GM21825 (cell line): ENCODE data around the gene APOBEC3C.
A peak's percentile ranks its signal among the peaks of the same experiment; 100 is the strongest.
"Not testable (repeated sequence)": the region's sequence is repeated elsewhere in the genome, so short reads cannot be mapped to it uniquely, and the experiment has no call there.

Experiments used
- ATAC-seq: cut with Tn5 transposase; IDR thresholded peaks from one replicate; pipeline ENCODE4 v1.9.1; 2021; ENCODE audit warnings: mild to moderate bottlenecking, moderate library complexity; ENCODE audit not compliant: unreplicated experiment

Gene APOBEC3C

DNA sequence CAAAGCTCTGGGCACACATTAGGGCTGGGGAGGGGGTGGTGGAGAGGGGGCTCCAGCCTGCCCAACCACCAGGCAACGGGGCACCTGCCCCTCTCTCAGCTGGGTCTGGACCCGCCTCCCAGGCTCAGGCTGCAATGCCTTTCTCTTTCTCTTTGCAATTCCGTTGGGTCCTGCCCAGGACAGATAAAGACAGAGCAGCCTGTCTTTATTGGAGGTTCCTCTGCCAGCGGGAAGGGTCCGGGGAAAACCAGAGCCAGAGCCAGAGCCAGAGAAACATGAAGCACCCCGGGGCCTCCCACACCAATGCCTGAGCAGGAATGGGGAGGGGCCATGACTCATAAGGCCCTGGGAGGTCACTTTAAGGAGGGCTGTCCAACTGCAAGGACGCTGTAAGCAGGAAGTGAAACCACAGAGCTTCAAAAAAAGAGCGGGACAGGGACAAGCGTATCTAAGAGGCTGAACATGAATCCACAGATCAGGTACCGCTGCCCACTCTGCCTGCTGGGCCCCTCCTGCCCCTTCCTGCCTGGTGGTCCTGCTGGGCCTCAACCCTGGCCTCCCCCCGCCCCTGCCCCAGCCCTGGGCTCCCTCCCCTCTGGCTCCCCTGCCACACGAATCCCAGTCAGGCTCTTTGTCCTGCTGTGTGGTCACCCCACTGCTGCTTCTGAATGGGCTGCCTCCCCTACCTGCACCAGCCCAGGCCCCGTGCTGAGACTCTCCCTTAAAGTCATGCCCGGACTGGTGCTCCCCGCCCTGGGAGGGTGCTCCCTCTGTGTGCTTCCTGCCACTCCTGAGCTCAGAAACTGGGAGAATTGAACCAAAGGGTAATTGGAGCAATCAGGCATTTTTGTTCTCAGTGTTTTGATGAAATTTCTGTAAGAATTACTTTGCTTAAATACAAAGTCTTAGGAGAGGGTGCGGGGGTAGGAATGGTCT, 31.8 kb upstream of the APOBEC3C start, which contains the start of gene APOBEC3B:
Gene APOBEC3B, plus strand, starts transcription at position 356 of the 936 bp plus-strand sequence. Its CDS starts 107 bp downstream, at position 463.
- peak; percentile 43 for ATAC-seq

DNA sequence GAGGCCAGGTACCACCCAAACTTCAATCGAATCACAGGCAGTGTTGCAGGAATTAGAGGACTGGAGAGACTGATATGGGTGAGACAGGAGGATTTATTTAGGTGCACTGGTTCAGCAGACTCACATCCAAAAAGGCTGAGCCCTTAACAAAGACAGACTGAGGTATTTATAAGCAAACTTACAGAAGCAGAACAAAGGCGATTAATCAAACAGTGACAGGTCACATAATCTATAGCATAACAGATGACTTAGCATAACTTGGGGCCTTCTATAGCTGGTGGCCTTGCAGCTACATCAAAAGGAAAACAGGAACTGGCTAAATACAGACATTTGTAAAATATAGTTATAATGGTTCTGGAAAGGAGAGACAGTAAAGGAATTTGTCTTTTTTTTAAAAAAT, 29.8 kb upstream of the APOBEC3C start:
- ATAC-seq = no peak

DNA sequence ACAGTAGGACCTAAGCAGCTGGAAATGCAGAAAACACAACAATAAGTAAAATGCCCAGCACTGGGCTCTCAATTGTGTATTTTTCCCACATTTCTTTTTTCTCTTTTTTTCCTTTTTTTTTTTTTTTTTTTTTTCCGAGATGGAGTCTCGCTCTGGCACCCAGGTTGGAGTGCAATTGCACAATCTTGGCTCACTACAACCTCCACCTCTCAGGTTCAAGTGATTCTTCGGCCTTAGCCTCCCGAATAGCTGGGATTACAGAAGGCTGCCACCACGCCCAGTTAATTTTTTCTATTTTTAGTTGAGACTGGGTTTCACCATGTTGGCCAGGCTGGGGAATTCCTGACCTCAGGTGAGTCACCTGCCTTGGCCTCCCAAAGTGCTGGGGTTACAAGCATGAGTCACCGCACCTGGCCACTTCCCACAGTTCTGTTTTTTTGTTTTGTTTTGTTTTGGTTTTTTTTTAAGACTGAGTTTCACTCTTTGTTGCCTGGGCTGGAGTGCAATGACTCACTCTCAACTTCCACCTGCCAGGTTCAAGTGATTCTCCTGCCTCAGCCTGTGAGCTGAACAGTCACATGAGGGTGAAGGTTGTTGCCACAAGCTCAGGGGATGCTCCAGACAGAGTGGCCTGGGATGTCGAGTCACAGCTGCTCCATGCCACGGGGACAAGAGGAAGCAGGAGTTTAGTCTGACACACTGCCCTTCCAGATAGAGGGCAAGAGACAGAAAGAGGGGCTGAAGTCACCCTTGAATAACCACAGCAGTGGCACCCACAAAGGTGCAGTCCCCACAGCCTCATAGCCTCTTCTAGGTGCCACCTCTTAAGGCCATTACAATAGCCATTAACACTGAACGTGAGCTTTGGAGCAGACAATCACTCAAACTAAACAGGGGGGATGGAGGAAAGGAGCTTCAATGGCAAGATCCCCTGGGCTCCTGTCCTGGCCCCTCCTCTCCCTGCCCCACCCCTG, 29.0 kb upstream of the APOBEC3C start:
- peak; percentile 68 for ATAC-seq

DNA sequence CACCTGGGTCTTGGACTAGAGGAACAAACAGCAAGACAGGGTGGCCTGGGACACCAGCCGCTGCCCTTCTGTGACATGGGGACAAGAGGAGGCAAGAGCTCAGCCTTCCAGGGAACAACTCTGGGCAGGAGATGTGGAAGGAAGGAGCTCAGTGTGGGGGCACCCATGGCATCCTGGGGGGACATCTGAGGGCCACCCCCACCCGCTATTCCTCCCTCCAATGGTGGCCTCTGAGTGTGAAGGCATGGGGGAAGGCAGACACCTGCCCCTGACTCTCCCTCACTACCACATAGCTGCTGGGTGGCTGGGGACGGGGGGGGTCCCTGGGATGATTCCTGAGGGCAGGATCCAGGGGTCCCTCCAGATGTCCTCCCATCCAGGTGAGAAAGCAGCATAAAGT, 27.4 kb upstream of the APOBEC3C start:
- no peak for ATAC-seq

DNA sequence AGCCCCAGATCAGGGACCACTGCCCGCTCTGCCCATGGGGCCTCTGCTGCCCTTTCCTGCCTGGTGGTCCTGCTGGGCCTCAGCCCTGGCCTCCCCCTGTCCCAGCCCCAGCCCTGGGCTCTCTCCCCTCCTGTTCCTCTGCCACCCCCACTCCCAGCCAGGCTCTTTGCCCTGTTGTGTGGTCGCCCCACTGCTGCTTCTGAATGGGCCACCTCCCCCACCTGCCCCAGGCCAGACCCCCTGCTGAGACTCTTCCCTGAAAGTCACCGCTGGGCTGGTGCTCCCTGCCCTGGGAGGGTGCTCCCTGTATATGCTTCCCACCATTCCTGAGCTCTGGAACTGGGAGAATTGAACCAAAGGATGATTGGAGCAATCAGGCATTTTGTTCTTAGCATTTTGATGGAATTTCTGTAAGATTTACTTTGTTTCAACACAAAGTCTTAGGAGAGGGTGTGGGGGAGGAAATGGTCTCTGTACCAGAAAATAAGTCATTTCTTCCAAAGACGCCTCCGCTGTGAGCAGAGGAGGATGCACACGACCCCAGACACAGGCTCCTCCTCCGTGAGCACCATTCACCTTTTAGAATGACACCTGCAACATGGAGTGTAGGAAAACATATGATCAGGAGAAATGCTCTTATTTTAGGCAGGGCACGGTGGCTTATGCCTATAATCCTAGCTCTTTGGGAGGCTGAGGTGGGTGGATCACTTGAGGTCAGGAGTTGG, 26.7 kb upstream of the APOBEC3C start:
- no peak for ATAC-seq

DNA sequence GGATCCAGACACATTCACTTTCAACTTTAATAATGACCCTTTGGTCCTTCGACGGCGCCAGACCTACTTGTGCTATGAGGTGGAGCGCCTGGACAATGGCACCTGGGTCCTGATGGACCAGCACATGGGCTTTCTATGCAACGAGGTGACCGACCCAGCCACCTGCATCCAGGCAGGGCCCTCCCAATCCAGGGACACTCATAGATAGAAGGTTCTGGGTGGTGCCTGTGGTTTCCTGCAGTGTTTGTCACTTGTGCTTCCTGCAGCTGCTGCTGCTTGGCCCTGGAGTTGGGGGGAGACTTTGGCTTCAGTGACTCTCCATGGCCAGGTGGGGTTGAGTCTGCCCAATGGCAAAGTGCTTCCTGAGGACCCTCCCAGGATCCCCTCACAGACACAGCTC, 24.6 kb upstream of the APOBEC3C start:
- no peak for ATAC-seq

DNA sequence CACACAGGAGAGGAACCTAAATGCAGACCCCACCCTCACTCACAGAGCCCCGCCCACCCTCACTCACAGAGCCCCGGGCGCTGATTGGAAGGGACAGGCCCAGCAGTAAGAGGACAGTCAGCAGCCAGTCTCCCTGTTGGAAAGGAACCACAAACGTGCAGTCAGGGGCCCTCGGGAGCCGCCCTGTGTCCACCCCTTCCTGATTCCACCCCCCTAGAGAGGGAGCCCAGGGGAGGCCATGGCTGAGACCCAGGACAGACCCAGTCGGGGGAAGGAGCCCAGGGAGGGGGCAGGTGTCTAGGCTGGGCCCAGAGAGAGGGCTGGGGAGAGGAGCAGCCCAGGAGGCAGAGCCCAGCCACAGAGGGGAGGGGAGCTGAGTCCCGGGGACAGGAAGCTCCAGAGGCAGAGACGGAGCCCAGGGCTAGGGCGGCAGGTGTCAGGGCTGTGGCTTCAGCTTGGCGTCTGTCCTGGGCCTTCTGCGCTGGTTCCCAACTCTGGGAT, 21.1 kb upstream of the APOBEC3C start:
- not testable (repeated sequence) for ATAC-seq

DNA sequence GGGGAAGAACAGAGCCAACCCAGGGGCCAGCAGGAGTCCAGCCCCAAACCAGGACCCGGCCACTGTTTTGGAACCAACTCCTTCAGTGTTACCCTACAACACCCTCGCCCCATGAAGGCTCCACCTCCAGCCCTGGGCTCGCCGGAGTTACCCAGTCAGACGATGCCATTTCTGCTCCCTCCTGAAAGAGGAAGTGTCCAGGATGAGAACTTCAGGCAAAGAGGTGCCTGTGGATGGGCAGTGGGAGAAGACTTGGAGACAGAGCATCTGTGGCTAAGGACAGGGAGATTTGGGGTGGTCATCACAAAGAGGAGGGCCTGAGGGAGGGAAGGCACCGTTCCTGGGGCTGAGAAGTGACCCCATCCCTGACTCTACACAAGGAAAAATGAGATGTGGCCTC, 18.0 kb upstream of the APOBEC3C start:
- no peak for ATAC-seq

DNA sequence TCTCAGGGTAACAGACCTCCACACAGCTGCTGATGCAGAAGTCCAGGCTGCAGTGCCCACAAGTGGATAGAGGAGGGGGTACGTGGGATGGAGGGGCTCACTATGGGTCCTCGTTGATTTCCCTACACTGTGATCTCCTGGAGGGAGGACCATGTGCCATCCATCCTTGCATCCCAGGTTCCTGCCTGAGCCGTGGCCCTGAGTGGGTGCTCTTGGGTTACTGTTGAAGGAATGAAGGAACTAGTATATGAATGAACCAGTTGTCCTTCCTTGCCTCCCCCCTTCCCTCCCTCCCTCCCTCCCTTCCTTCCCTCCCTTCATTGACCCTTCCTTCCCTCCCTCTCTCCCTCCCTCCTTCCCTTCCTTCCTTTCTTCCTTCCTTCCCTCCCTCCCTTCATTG, 16.5 kb upstream of the APOBEC3C start:
- ATAC-seq = no peak

DNA sequence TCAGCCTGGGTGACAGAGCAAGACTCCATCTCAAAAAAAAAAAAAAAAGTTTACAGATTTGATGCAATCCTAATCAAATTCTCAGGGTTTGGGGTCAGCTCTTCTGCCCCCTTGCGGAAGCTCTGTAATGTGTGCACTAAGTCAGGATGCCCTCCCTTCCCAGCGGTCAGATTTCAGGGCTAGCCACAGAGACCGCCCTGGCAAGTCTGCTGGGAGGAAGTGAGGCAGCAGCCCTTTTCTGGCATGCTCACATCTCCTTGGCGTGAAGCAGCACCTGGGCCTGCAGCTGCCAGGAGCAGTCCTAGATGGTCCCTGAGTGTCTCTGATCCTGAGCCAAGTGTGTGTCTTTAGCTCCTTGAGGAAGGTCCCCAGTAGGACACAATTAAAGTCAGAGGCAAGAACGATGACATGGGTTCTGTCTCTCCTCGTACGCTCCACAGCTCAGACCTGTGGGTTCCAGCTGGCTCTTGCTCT, 10.9 kb upstream of the APOBEC3C start:
- ATAC-seq = peak; percentile 84

DNA sequence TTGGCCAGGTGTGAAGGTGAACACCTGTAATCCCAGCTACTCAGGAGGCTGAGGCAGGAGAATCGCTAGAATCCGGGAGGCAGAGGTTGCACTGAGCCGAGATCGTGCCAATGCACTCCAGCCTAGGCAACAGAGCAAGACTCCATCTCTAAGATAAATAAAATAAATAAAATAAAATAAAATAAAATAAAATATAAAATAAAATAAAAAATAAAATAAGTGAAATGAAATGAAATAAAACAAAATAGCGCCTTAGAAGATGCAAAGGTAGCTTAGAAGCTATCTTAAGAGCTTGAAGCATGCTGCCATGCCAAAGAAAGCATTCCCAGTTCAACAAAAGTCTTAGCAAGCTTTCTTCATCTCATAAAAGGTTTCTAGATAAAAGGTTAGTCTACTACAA, 6.9 kb upstream of the APOBEC3C start:
- ATAC-seq = no peak

DNA sequence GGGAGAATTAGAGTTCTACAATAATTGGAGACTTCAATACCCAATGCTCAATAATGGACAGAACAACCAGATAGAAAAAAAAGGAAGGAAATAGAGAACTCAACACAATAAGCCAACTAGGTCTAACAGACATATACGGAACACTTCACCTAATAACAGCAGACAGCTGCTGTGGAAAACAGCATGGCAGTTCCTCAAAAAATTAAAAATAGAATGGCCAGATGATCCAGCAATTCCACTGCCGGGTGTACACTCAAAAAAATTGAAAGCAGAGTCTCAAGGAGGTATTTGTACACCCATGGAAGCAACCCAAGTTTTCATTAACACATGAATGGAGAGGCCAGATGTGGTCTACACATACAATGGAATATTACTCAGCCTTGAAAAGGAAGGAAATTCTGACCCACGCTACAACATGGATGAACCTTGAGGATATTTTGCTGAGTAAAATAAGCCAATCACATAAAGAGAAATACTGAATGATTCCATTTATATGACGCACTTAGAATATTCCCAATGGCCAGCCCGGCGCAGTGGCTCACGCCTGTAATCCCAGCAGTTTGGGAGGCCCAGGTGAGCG, 5.7 kb upstream of the APOBEC3C start:
- not testable (repeated sequence) for ATAC-seq

DNA sequence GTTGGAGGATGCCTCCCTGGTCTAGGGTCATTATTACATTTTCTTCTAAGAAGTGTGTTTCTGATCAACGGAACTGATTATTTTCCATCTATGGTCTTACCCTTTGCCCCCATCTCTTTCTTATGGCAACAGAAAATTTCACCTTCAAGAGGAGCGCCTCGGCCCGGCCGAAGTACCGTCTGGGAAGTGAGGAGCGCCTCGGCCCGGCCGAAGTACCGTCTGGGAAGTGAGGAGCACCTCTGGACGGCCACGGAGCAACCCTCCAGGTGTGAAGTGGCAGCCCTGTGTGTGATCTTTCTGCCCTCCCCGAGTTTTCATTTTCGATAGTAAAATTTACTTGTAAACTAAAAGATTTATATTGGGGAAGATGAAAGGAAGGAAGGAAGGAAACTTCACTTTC, 3.1 kb upstream of the APOBEC3C start:
- no peak for ATAC-seq

DNA sequence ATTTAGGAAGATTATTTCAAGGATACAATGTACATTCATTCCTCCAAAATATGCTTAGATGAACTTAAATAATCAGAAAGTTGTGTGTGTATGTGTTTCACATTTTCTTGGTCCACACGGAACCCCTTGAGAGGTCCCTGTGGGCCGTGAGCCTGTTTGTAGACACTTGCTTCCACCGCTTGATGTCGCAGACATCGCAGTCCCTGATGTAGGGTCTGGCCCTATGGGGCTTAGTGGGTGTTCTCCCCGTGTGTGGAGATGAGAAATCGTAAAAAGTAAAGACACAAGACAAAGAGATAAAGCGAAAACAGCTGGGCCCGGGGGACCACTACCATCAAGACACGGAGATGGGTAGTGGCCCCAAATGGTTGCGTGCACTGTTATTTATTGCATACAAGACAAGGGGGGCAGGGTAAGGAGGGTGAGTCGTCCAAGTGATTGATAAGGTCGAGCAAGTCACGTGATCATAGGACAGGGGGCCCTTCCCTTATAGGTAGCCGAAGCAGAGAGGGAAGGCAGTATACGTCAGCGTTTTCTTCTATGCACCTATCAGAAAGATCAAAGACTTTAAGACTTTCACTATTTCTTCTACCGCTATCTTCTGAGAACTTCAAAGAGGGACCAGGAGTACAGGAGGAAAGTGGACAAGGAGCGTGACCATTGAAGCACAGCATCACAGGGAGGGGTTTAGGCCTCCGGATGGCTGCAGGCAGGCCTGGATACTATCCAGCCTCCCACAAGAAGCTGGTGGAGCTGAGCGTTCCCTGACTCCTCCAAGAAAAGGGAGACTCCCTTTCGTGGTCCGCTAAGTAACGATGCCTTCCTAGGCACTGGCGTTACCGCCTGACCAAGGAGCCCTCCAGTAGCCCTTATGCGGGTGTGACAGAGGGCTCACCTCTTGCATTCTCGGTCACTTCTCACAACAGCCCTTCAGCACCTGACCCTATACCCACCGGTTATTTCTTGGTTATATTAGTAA, 1.2 kb upstream of the APOBEC3C start:
- no peak for ATAC-seq

DNA sequence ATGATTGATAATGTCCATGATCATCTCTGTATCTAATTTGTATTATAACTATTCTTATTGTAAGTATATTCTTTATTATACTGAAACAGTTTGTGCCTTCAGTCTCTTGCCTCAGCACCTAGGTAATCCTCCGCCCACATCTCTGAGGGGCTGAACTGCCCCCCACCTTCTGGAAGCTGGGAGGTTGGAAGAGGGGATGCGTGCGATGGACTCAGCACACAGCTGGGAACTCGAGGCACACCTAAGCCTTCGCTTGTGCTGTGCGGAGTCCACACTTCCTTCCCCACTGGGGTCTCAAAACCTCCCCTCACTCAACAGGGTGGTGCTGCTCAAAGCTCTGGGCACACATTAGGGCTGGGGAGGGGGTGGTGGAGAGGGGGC, 506 bp upstream of the APOBEC3C start:
- not testable (repeated sequence) for ATAC-seq

DNA sequence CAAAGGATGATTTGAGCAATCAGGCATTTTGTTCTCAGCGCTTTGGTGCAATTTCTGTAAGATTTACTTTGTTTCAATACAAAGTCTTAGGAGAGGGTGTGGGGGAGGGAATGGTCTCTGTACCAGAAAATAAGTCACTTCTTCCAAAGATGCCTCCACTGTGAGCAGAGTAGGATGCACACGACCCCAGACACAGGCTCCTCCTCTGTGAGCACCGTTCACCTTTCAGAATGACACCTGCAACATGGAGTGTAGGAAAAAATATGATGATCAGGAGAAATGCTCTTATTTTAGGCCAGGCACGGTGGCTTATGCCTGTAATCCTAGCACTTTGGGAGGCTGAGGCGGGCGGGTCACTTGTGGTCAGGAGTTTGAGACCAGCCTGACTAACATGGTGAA, 665 bp downstream of the APOBEC3C start:
- ATAC-seq = not testable (repeated sequence)

DNA sequence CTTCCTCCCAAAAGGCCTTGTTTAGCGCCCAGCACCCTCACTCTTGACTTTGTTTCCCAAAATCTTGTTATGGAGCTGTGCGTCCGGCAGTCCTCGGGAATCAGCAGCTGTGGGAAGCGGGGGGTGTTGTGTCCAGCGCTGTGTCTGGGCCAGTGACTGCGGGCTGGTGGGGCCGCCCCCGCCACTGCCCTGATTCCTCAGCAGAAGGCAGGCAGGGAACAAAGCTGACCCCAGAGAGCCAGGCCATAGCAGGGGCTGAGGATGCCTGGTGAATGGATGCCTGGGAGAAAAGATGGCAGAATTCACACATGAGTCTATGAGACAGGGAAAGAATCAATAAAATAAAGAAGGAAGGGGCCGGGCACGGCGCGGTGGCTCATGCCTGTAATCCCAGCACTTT, 2.5 kb downstream of the APOBEC3C start:
- ATAC-seq = no peak

DNA sequence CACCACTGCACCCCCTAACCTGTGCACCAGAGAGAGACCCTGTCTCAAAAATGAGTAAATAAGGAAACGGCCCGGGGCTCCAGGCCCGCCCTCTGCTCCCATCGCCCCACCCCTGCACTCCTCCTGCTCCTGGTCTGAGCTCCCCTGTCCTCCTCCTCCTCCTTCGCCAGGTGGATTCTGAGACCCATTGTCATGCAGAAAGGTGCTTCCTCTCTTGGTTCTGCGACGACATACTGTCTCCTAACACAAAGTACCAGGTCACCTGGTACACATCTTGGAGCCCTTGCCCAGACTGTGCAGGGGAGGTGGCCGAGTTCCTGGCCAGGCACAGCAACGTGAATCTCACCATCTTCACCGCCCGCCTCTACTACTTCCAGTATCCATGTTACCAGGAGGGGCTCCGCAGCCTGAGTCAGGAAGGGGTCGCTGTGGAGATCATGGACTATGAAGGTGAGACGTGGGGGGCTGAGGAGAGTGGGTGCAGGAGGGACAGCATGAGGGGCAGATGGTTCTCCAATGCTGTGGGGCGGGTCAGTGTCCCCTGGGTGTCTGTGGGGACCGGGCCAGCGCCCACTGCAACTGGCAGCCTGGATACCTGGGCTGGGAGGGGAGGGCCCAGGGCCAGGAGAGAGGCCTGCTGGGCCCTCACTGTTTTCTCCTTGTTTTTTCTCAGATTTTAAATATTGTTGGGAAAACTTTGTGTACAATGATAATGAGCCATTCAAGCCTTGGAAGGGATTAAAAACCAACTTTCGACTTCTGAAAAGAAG, 3.7 kb downstream of the APOBEC3C start:
- no peak for ATAC-seq
